Subcutaneous adipose tissue (tissue), 4 donors: Measurements from ENCODE around the gene B3GNT7. TPM values are rescaled to one million over a fixed set of nuclear protein-coding genes. Genes with fewer than 3 reads are reported as not detected.

Source experiments
- CTCF ChIP-seq: fragments of 450-650 bp; IDR thresholded peaks from one replicate; pipeline ENCODE4 v1.5.1; 2016; ENCODE audit warnings: low read depth, mild to moderate bottlenecking, control low read depth, antibody characterized with exemption, moderate library complexity
- total RNA-seq, 4 donors: library from RNA; depleted of rRNA; stranded (reverse); fragments of >200 nt; gene quantifications; one replicate each; pipeline ENCODE4 v1.1.0, GENCODE V29; 2016

B3GNT7 gene
- total RNA-seq, 4 donors from 2014 or later, result 0.82 to 3.4 (median 1.8) TPM

DNA sequence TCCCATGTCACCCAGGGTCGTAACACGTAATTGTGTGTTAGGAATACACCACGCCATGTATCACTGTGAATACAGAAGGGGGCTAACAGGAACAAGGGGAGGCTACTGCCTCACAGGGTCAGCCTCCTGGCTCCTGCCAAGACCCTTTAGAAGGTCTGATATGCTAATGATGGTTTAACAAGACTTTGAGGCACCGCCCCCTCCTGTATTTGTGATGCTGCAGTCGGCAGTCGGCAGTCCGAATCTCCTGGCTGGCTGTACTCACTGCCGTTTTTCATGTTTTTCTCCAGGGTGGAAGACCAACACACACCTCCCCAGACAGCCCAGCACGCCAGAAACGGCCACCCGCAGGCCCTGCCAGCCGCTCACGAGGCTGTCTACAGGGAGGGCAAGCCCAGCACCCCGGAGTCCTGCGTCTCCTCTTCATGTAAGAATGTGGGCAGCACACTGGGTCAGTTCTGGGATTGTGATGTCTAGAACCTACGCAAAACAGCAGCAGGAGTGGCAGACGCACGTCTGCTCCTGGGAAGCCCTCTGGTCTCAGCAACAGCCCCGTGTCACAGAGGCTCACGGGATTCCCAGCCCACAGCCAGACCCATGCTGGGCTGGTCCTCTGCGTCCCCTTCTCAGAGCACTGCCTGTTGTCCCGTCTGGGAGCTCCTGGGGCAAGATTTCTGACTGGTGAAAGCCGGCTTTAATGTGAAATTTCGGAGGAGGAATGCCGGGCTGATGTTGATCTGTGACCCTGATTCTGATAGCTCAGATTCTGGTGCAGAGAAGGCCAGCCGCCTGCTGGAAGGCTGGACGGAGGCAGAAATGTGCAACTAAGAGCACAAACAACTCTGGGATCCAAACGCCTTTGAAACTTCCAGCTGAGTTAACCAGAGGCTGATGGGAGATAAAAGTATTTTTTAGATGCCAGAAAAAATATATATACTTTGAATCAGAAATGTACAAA lies 39.7 kb upstream of the B3GNT7 start:
- TF ChIP-seq CTCF, result no peak

GRCh38 chr2:231356466-231356844 lies 39.1 kb upstream of the B3GNT7 start:
- no peak for TF ChIP-seq CTCF

DNA sequence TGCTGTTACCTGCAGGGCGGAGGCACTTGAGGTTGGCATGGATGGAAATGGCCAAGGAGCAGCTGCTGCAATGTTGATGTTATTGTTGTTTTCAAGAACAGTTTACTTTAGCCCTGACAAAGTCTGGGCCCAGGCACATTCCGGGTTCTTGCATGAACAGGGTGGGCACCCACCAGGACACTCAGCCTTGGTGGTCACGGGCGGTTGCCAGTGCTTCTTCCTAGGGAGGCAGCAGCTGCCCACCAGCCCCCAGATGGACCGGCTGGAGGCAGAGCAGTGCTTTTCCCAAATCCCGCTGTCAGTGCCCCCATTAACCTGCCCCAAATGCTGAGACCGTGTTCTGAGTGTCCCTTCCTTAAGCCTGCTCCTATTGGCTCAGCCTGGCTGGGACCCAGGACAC lies 38.5 kb upstream of the B3GNT7 start:
- TF ChIP-seq CTCF, result no peak

DNA sequence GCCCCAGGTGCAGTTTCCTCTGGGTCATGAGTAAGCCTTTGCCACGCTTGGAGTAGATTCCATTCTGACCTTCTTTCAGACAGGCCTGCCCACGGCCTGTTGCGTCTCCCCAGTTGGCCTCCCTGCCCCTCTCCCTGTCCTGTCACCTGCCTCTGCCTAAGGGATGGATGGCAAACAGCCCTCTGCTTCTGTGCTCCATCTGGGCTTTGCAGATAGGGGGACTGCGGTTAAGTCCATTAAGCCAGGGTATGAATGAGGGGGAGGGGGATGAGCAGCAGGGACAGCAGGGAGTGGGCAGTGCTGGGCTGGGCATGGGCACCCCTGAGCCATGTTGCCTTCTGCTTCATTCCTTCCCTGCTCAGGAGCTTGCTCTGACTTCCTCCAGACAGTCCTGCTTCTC lies 37.6 kb upstream of the B3GNT7 start:
- no peak for TF ChIP-seq CTCF

DNA sequence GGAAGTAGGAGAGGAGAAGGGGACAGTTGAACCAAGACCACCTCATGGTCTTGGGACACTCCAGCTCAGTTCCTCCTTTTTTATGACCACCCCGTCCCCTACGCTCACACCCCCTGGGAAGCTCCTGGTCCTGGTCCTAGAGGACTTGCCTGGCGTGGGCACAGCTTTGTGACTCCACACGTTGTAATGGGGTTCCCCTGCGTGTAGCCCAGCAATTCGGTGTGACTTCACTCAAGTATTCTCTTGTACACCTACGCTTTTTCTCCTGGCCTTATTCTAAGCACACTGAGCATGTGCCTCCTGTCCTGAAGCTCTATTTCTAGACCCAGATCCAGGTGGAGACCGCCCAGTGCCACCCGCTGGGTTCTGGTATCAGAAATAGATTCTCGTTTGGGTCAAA lies 36.1 kb upstream of the B3GNT7 start:
- no peak for TF ChIP-seq CTCF

- TF ChIP-seq CTCF, result no peak
Measured at GRCh38 chr2:231359948-231360347, 35.6 kb upstream of the B3GNT7 start.

DNA sequence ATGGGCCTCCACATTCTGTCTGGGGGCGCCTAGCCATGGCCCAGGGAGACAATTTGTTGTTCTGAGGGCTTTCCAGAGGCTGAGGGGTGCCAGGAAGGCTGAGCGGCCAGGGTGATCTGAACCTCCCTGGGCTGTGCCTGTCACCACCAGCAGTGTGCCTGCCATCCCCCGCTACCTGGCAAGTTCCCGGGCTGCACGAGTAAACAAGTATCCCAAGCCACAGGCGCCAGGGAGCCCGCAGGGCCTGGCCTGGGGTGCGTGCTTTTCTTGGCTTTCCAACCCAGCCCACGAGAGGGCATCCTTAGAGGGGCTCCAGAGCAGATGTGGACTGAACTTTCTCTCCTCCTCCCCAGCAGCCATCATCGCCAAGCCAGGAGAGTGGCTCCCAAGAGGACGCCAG lies 35.1 kb upstream of the B3GNT7 start:
- TF ChIP-seq CTCF, result no peak
